ENCODE results near the gene ARPC2.

GRCh38 chr2:218272531-218273212 is 55.7 kb downstream of the ARPC2 start:
- peak; percentile 61 for TF ChIP-seq POLR2A (IDR thresholded peaks at IDR 0.05; ENCODE audit: low read length)
- TF ChIP-seq GATA1 (IDR thresholded peaks at IDR 0.05; ENCODE audit: low read depth, low read length) = no peak
